Measurements from ENCODE around the gene ETNK2.
A peak's percentile ranks its signal among the peaks of the same experiment; 100 is the strongest.

The ETNK2 gene

GRCh38 chr1:204155881-204156280, 4.0 kb upstream of the ETNK2 start:
- peaks cover 16% of the 10 kb centered on the region for H3K27me3 ChIP-seq (ENCODE audit: control insufficient read depth, insufficient read depth, low read length)
- no peak overlapping the region for H3K27ac ChIP-seq (ENCODE audit: low read depth, low read length)
- H3K4me3 ChIP-seq (ENCODE audit: low read depth, low read length): no peak overlapping the region
- H3K36me3 ChIP-seq (ENCODE audit: control insufficient read depth, insufficient read depth, low read length): no peaks in the 10 kb centered on the region
- no peak overlapping the region for H3K9ac ChIP-seq (ENCODE audit: low read depth, low read length)
- H3K4me1 ChIP-seq (ENCODE audit: control insufficient read depth, insufficient read depth, low read length): no peaks in the 10 kb centered on the region
- no peaks in the 10 kb centered on the region for H3K9me3 ChIP-seq (ENCODE audit: control insufficient read depth, insufficient read depth, low read length)

GRCh38 chr1:204154568-204155255, 2.9 kb upstream of the ETNK2 start:
- no peaks in the 10 kb centered on the region for H3K9me3 ChIP-seq (ENCODE audit: control insufficient read depth, insufficient read depth, low read length)
- H3K4me1 ChIP-seq (ENCODE audit: control insufficient read depth, insufficient read depth, low read length): peaks cover 5% of the 10 kb centered on the region; the same call in 1 of the 2 replicates
- no peak overlapping the region for H3K4me3 ChIP-seq (ENCODE audit: low read depth, low read length)
- H3K36me3 ChIP-seq (ENCODE audit: control insufficient read depth, insufficient read depth, low read length): no peaks in the 10 kb centered on the region
- H3K9ac ChIP-seq (ENCODE audit: low read depth, low read length): no peak overlapping the region
- no peak overlapping the region for H3K27ac ChIP-seq (ENCODE audit: low read depth, low read length)
- peaks cover 21% of the 10 kb centered on the region for H3K27me3 ChIP-seq (ENCODE audit: control insufficient read depth, insufficient read depth, low read length)

- Histone ChIP-seq H3K27ac (ENCODE audit: low read depth, low read length) (no peak overlapping the region), H3K4me3 (ENCODE audit: low read depth, low read length) (no peak overlapping the region), H3K9me3 (ENCODE audit: control insufficient read depth, insufficient read depth, low read length) (no peaks in the 10 kb centered on the region), H3K27me3 (ENCODE audit: control insufficient read depth, insufficient read depth, low read length) (peaks cover 21% of the 10 kb centered on the region), H3K36me3 (ENCODE audit: control insufficient read depth, insufficient read depth, low read length) (no peaks in the 10 kb centered on the region), H3K9ac (ENCODE audit: low read depth, low read length) (no peak overlapping the region), H3K4me1 (ENCODE audit: control insufficient read depth, insufficient read depth, low read length) (peaks cover 12% of the 10 kb centered on the region)
Measured at GRCh38 chr1:204153667-204154066, 1.8 kb upstream of the ETNK2 start.

GRCh38 chr1:204152310-204153044, 633 bp upstream of the ETNK2 start:
- Histone ChIP-seq H3K9ac (ENCODE audit: low read depth, low read length) (no peak overlapping the region), H3K4me3 (ENCODE audit: low read depth, low read length) (peak overlapping the region; percentile 77), H3K4me1 (ENCODE audit: control insufficient read depth, insufficient read depth, low read length) (peaks cover 23% of the 10 kb centered on the region), H3K36me3 (ENCODE audit: control insufficient read depth, insufficient read depth, low read length) (no peaks in the 10 kb centered on the region), H3K9me3 (ENCODE audit: control insufficient read depth, insufficient read depth, low read length) (no peaks in the 10 kb centered on the region), H3K27ac (ENCODE audit: low read depth, low read length) (no peak overlapping the region), H3K27me3 (ENCODE audit: control insufficient read depth, insufficient read depth, low read length) (peaks cover 21% of the 10 kb centered on the region)

- Histone ChIP-seq H3K9me3 (ENCODE audit: control insufficient read depth, insufficient read depth, low read length) (no peaks in the 10 kb centered on the region), H3K27ac (ENCODE audit: low read depth, low read length) (no peak overlapping the region), H3K36me3 (ENCODE audit: control insufficient read depth, insufficient read depth, low read length) (no peaks in the 10 kb centered on the region), H3K27me3 (ENCODE audit: control insufficient read depth, insufficient read depth, low read length) (peaks cover 16% of the 10 kb centered on the region), H3K4me1 (ENCODE audit: control insufficient read depth, insufficient read depth, low read length) (peaks cover 33% of the 10 kb centered on the region), H3K9ac (ENCODE audit: low read depth, low read length) (no peak overlapping the region), H3K4me3 (ENCODE audit: low read depth, low read length) (peak overlapping the region; percentile 77)
Measured at GRCh38 chr1:204150702-204151551, 917 bp downstream of the ETNK2 start.

GRCh38 chr1:204149635-204150565, 1.9 kb downstream of the ETNK2 start:
- no peak overlapping the region for H3K4me3 ChIP-seq (ENCODE audit: low read depth, low read length)
- no peaks in the 10 kb centered on the region for H3K36me3 ChIP-seq (ENCODE audit: control insufficient read depth, insufficient read depth, low read length)
- no peak overlapping the region for H3K9ac ChIP-seq (ENCODE audit: low read depth, low read length)
- no peak overlapping the region for H3K27ac ChIP-seq (ENCODE audit: low read depth, low read length)
- peaks cover 16% of the 10 kb centered on the region for H3K27me3 ChIP-seq (ENCODE audit: control insufficient read depth, insufficient read depth, low read length)
- H3K9me3 ChIP-seq (ENCODE audit: control insufficient read depth, insufficient read depth, low read length): no peaks in the 10 kb centered on the region
- peaks cover 33% of the 10 kb centered on the region for H3K4me1 ChIP-seq (ENCODE audit: control insufficient read depth, insufficient read depth, low read length)

GRCh38 chr1:204149107-204149506, 2.7 kb downstream of the ETNK2 start:
- no peak overlapping the region for H3K27ac ChIP-seq (ENCODE audit: low read depth, low read length)
- H3K4me1 ChIP-seq (ENCODE audit: control insufficient read depth, insufficient read depth, low read length): peaks cover 33% of the 10 kb centered on the region
- no peaks in the 10 kb centered on the region for H3K36me3 ChIP-seq (ENCODE audit: control insufficient read depth, insufficient read depth, low read length)
- no peaks in the 10 kb centered on the region for H3K9me3 ChIP-seq (ENCODE audit: control insufficient read depth, insufficient read depth, low read length)
- H3K9ac ChIP-seq (ENCODE audit: low read depth, low read length): no peak overlapping the region
- no peak overlapping the region for H3K4me3 ChIP-seq (ENCODE audit: low read depth, low read length)
- peaks cover 16% of the 10 kb centered on the region for H3K27me3 ChIP-seq (ENCODE audit: control insufficient read depth, insufficient read depth, low read length)

- peaks cover 33% of the 10 kb centered on the region for H3K4me1 ChIP-seq (ENCODE audit: control insufficient read depth, insufficient read depth, low read length)
- peak overlapping the region; percentile 90 for H3K27ac ChIP-seq (ENCODE audit: low read depth, low read length)
- H3K36me3 ChIP-seq (ENCODE audit: control insufficient read depth, insufficient read depth, low read length): no peaks in the 10 kb centered on the region
- no peak overlapping the region for H3K9ac ChIP-seq (ENCODE audit: low read depth, low read length)
- peaks cover 16% of the 10 kb centered on the region for H3K27me3 ChIP-seq (ENCODE audit: control insufficient read depth, insufficient read depth, low read length)
- peak overlapping the region; percentile 1; the same call in 1 of the 2 replicates for H3K4me3 ChIP-seq (ENCODE audit: low read depth, low read length)
- H3K9me3 ChIP-seq (ENCODE audit: control insufficient read depth, insufficient read depth, low read length): no peaks in the 10 kb centered on the region
Measured at GRCh38 chr1:204147406-204148383, 4.1 kb downstream of the ETNK2 start.

- no peak overlapping the region for H3K4me3 ChIP-seq (ENCODE audit: low read depth, low read length)
- H3K4me1 ChIP-seq (ENCODE audit: control insufficient read depth, insufficient read depth, low read length): peaks cover 36% of the 10 kb centered on the region
- peaks cover 13% of the 10 kb centered on the region for H3K27me3 ChIP-seq (ENCODE audit: control insufficient read depth, insufficient read depth, low read length)
- H3K36me3 ChIP-seq (ENCODE audit: control insufficient read depth, insufficient read depth, low read length): no peaks in the 10 kb centered on the region
- H3K27ac ChIP-seq (ENCODE audit: low read depth, low read length): peak overlapping the region; percentile 90
- no peak overlapping the region for H3K9ac ChIP-seq (ENCODE audit: low read depth, low read length)
- no peaks in the 10 kb centered on the region for H3K9me3 ChIP-seq (ENCODE audit: control insufficient read depth, insufficient read depth, low read length)
Measured at GRCh38 chr1:204146965-204147364, 4.9 kb downstream of the ETNK2 start.

Data from HUES48 (cell line).